K562 (cell line): ENCODE measurements around the gene SLC9A1. TPM values are rescaled to one million over a fixed set of nuclear protein-coding genes. Genes with fewer than 3 reads are reported as not detected.

Source experiments
- ADNP ChIP-seq: fragments of 200-800 bp; sonication (Bioruptor generic); IDR thresholded peaks from 2 replicates; pipeline ENCODE4 v1.6.1; 2016; ENCODE audit warnings: missing genetic modification characterization, missing compliant biosample characterization
- ATF7 ChIP-seq: fragments of 450-650 bp; IDR thresholded peaks from 2 replicates; pipeline ENCODE4 v1.7.1; 2014; ENCODE audit warnings: mild to moderate bottlenecking, moderate library complexity
- BRF1 ChIP-seq: IDR thresholded peaks from 3 replicates; pipeline ENCODE4 v1.6.1; 2011; ENCODE audit warnings: borderline replicate concordance, mild to moderate bottlenecking; ENCODE audit not compliant: insufficient read length; ENCODE audit errors: extremely low read depth
- EWSR1 ChIP-seq: fragments of 450-650 bp; IDR thresholded peaks from 2 replicates; pipeline ENCODE4 v1.6.1; 2018; ENCODE audit warnings: borderline replicate concordance, mild to moderate bottlenecking, low read depth, moderate library complexity; ENCODE audit not compliant: partially characterized antibody
- FOXA1 ChIP-seq: fragments of 450-650 bp; IDR thresholded peaks from 2 replicates; pipeline ENCODE4 v1.6.1; 2016; ENCODE audit warnings: mild to moderate bottlenecking, borderline replicate concordance
- FOXM1 ChIP-seq, 2 experiments: fragments of 450-650 bp in 1 of 2; sonication (generic) in 1 of 2; formaldehyde crosslinking in 1 of 2; IDR thresholded peaks; 2 replicates each; pipeline versions ENCODE4 v1.6.1 to v1.9.0; 2017 to 2022; ENCODE audit warnings: low read depth in 2 of 2, mild to moderate bottlenecking in 2 of 2, missing genetic modification reagents in 1 of 2, moderate library complexity in 1 of 2
- FUS ChIP-seq: fragments of 200-400 bp; formaldehyde crosslinking; optimal IDR thresholded peaks from 2 replicates; pipeline ENCODE3; 2017; ENCODE audit warnings: low read depth, low read length
- HDAC6 ChIP-seq: IDR thresholded peaks from 2 replicates; pipeline ENCODE4 v1.6.1; 2012; ENCODE audit warnings: low read depth, mild to moderate bottlenecking, control low read depth, inconsistent platforms, low read length, moderate library complexity
- HDGF ChIP-seq: fragments of 450-650 bp; IDR thresholded peaks from 2 replicates; pipeline ENCODE4 v1.6.1; 2016
- NFE2 ChIP-seq: IDR thresholded peaks from 2 replicates; pipeline ENCODE4 v1.6.1; 2014; ENCODE audit warnings: antibody characterized with exemption, low read depth
- PHF8 ChIP-seq: fragments of 200-600 bp; sonication (generic); IDR thresholded peaks from 2 replicates; pipeline ENCODE4 v1.6.1; 2012; ENCODE audit warnings: mixed run types, mild to moderate bottlenecking, inconsistent platforms, low read length, moderate library complexity, borderline replicate concordance
- RBM25 ChIP-seq: fragments of 200-400 bp; formaldehyde crosslinking; IDR thresholded peaks from 2 replicates; pipeline ENCODE4 v1.6.1; 2018; ENCODE audit warnings: low read length, low read depth, moderate library complexity; ENCODE audit not compliant: severe bottlenecking
- TAF9B ChIP-seq: fragments of 450-650 bp; IDR thresholded peaks from 2 replicates; pipeline ENCODE4 v1.6.1; 2018; ENCODE audit warnings: mild to moderate bottlenecking; ENCODE audit not compliant: partially characterized antibody
- TGIF2 ChIP-seq: sonication (generic); formaldehyde crosslinking; IDR thresholded peaks from 2 replicates; pipeline ENCODE4 v1.8.1; 2022; ENCODE audit warnings: mild to moderate bottlenecking, missing genetic modification reagents, moderate library complexity
- ZNF431 ChIP-seq: sonication (generic); formaldehyde crosslinking; IDR thresholded peaks from 2 replicates; pipeline ENCODE4 v1.8.0; 2022; ENCODE audit warnings: mild to moderate bottlenecking, missing genetic modification reagents
- ZNF668 ChIP-seq: fragments of 250-450 bp; sonication (Bioruptor Pico); IDR thresholded peaks from 2 replicates; pipeline ENCODE4 v1.8.0; 2022; ENCODE audit warnings: mild to moderate bottlenecking, inconsistent platforms
- ZNF696 ChIP-seq: fragments of 250-450 bp; sonication (Bioruptor Pico); conservative IDR thresholded peaks from 2 replicates; pipeline ENCODE4 v1.4.0; 2020; ENCODE audit warnings: mild to moderate bottlenecking, moderate library complexity
- polyA plus RNA-seq, 8 experiments: library from polyadenylated mRNA; depleted of rRNA in 4 of 8; stranded (reverse) in 5 of 8; unstranded in 3 of 8; fragments of >200 nt; fragmentation: Nextera tagmentation in 2 of 8; fragmentation: Illumina TruSeq in 1 of 8; extraction: Ambion mirVana in 2 of 8; extraction: Trizol in 1 of 8; gene quantifications; 2 replicates each; pipeline versions ENCODE4 v1.2.1 to v1.2.3, GENCODE V29; 2011 to 2014; ENCODE audit warnings: inconsistent platforms in 1 of 8, missing spikeins in 1 of 8
- total RNA-seq, 7 experiments: library from RNA; depleted of rRNA in 6 of 7; stranded (reverse); fragments of >200 nt in 6 of 7; fragmentation: Illumina TruSeq in 2 of 7; extraction: Trizol in 2 of 7; gene quantifications; 2 replicates each; pipeline versions ENCODE4 v1.2.1 to v1.2.3, GENCODE V29; 2011 to 2021; ENCODE audit warnings: low replicate concordance in 1 of 7
- TF ChIP-seq, protein P1 (sequence below): sonication (generic); formaldehyde crosslinking; IDR thresholded peaks from 2 replicates; pipeline ENCODE4 v1.8.0; 2022; ENCODE audit warnings: mild to moderate bottlenecking, missing genetic modification reagents
- TF ChIP-seq, protein P2 (sequence below), 2 experiments: fragments of 450-650 bp; IDR thresholded peaks; 2 replicates each; pipeline ENCODE4 v1.6.1; 2016
- TF ChIP-seq, protein P3 (sequence below): fragments of 250-450 bp; sonication (Bioruptor Pico); IDR thresholded peaks from 2 replicates; pipeline ENCODE4 v1.5.0; 2020; ENCODE audit warnings: mild to moderate bottlenecking, borderline replicate concordance
- TF ChIP-seq, protein P4 (sequence below): sonication (generic); formaldehyde crosslinking; IDR thresholded peaks from 2 replicates; pipeline ENCODE4 v1.8.0; 2022; ENCODE audit warnings: missing genetic modification reagents, mild to moderate bottlenecking, moderate library complexity, borderline replicate concordance

The SLC9A1 gene
- total and polyA plus RNA-seq, 9 of the 15 experiments (the other 6 are each of a cell fraction or from before 2014, with no cell fraction given): 0.59 to 14.4 (median 2.0) TPM

DNA sequence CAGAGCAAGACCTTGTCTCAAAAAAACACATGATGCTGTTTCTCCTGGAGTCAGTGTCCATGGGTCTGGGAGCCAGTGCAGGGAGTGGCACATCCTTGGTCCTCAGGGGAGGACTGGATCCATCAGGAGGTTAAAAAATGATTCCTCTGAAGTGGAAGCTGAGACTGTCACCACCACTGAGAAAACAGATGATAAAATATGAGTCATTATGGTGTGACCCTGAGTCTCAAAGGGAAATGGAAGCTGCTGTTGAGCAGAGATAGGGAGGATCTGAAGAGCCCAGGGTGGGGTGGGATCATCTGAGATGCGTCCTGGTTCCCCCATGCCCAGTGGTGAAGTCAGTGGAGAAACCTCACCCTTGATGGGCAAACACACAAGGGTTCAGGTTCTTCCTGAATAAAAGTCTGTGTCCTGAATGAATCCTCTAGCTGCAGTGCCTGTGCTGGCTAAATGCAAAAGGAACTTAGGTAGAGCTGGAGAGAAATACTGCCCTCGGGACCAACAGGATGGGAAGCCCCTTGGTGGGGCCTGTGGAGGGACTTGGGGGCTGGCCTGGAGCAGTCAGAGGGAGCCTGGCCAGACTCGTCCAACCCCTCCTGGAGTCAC lies 80.6 kb downstream of the SLC9A1 start (continued):
- no peak for TF ChIP-seq EWSR1
- no peak for TF ChIP-seq FUS
- TF ChIP-seq, protein P1, sequence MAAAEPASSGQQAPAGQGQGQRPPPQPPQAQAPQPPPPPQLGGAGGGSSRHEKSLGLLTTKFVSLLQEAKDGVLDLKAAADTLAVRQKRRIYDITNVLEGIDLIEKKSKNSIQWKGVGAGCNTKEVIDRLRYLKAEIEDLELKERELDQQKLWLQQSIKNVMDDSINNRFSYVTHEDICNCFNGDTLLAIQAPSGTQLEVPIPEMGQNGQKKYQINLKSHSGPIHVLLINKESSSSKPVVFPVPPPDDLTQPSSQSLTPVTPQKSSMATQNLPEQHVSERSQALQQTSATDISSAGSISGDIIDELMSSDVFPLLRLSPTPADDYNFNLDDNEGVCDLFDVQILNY: no peak
- TF ChIP-seq HDAC6: no peak
- TF ChIP-seq ATF7: peak; percentile 80
- no peak for TF ChIP-seq FOXA1
- TF ChIP-seq, protein P2, sequence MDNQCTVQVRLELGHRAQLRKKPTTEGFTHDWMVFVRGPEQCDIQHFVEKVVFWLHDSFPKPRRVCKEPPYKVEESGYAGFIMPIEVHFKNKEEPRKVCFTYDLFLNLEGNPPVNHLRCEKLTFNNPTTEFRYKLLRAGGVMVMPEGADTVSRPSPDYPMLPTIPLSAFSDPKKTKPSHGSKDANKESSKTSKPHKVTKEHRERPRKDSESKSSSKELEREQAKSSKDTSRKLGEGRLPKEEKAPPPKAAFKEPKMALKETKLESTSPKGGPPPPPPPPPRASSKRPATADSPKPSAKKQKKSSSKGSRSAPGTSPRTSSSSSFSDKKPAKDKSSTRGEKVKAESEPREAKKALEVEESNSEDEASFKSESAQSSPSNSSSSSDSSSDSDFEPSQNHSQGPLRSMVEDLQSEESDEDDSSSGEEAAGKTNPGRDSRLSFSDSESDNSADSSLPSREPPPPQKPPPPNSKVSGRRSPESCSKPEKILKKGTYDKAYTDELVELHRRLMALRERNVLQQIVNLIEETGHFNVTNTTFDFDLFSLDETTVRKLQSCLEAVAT (IDR thresholded peaks at IDR 0.05): no peak
- TF ChIP-seq, protein P3, sequence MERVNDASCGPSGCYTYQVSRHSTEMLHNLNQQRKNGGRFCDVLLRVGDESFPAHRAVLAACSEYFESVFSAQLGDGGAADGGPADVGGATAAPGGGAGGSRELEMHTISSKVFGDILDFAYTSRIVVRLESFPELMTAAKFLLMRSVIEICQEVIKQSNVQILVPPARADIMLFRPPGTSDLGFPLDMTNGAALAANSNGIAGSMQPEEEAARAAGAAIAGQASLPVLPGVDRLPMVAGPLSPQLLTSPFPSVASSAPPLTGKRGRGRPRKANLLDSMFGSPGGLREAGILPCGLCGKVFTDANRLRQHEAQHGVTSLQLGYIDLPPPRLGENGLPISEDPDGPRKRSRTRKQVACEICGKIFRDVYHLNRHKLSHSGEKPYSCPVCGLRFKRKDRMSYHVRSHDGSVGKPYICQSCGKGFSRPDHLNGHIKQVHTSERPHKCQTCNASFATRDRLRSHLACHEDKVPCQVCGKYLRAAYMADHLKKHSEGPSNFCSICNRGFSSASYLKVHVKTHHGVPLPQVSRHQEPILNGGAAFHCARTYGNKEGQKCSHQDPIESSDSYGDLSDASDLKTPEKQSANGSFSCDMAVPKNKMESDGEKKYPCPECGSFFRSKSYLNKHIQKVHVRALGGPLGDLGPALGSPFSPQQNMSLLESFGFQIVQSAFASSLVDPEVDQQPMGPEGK: no peak
- no peak for TF ChIP-seq ZNF431 (CRISPR knock-in tag)
- TF ChIP-seq BRF1: no peak
- TF ChIP-seq ADNP (tag): peak; percentile 70; the same call in 1 of the 2 replicates
- peak; percentile 84 for TF ChIP-seq FOXM1 (IDR thresholded peaks at IDR 0.05; ENCODE audit: low read depth)
- no peak for TF ChIP-seq FOXM1 (CRISPR knock-in tag; IDR thresholded peaks at IDR 0.05; ENCODE audit: low read depth)
- TF ChIP-seq TAF9B: no peak
- no peak for TF ChIP-seq RBM25
- peak; percentile 20; the same call in 1 of the 2 replicates for TF ChIP-seq PHF8
- TF ChIP-seq TGIF2 (CRISPR knock-in tag): no peak
- TF ChIP-seq, protein P4, sequence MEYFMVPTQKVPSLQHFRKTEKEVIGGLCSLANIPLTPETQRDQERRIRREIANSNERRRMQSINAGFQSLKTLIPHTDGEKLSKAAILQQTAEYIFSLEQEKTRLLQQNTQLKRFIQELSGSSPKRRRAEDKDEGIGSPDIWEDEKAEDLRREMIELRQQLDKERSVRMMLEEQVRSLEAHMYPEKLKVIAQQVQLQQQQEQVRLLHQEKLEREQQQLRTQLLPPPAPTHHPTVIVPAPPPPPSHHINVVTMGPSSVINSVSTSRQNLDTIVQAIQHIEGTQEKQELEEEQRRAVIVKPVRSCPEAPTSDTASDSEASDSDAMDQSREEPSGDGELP: peak; percentile 91
- TF ChIP-seq NFE2: peak; percentile 74
- TF ChIP-seq HDGF: 0 out of 2 replicates have a peak, but pooled peaks have one; percentile 24
- TF ChIP-seq ZNF696 (CRISPR knock-in tag): no peak
- TF ChIP-seq ZNF668 (CRISPR knock-in tag): no peak
